Neural progenitor cell (in vitro differentiated cells): ENCODE data around the gene FGF2. TPM values are rescaled to one million over a fixed set of nuclear protein-coding genes. Genes with fewer than 3 reads are reported as not detected.
A peak's percentile ranks its signal among the peaks of the same experiment; 100 is the strongest.

Experiments used
- DNase-seq: peaks from one replicate; pipeline ENCODE4 v3.0.0-alpha.2; 2016; ENCODE audit warnings: low spot score
- H2AFZ ChIP-seq: fragments of 200-600 bp; sonication (generic); replicated peaks from 2 replicates; pipeline ENCODE4 v1.6.1; 2016; ENCODE audit warnings: antibody characterized with exemption
- H3F3A ChIP-seq: fragments of 200-600 bp; sonication (generic); 2 replicates; pipeline ENCODE4 v1.6.1; 2016; ENCODE audit warnings: antibody characterized with exemption, low read depth
- H3K27ac ChIP-seq: fragments of 200-600 bp; sonication (generic); 2 replicates; pipeline ENCODE4 v1.5.1; 2016; ENCODE audit warnings: mild to moderate bottlenecking
- H3K27me3 ChIP-seq: fragments of 200-600 bp; sonication (generic); 2 replicates; pipeline ENCODE4 v1.6.1; 2016; ENCODE audit warnings: mild to moderate bottlenecking, moderate library complexity
- H3K36me3 ChIP-seq: fragments of 200-600 bp; sonication (generic); 2 replicates; pipeline ENCODE4 v1.5.1; 2016
- H3K4me1 ChIP-seq: fragments of 200-600 bp; sonication (generic); 2 replicates; pipeline ENCODE4 v1.6.1; 2016; ENCODE audit warnings: mixed run types
- H3K4me2 ChIP-seq: fragments of 200-600 bp; sonication (generic); 2 replicates; pipeline ENCODE4 v1.6.1; 2016
- H3K4me3 ChIP-seq: fragments of 200-600 bp; sonication (generic); 2 replicates; pipeline ENCODE4 v1.5.1; 2016
- H3K79me2 ChIP-seq: fragments of 200-600 bp; sonication (generic); 2 replicates; pipeline ENCODE4 v1.6.1; 2016; ENCODE audit warnings: low read depth
- H3K9ac ChIP-seq: fragments of 200-600 bp; sonication (generic); 2 replicates; pipeline ENCODE4 v1.6.1; 2016
- H3K9me3 ChIP-seq: fragments of 200-600 bp; sonication (generic); 2 replicates; pipeline ENCODE4 v1.5.1; 2016; ENCODE audit warnings: low read depth
- H4K20me1 ChIP-seq: fragments of 200-600 bp; sonication (generic); 2 replicates; pipeline ENCODE4 v1.6.1; 2016; ENCODE audit warnings: low read depth
- H3K27ac Mint-ChIP-seq: 3 replicates; pipeline ENCODE4 v1.8.0; 2021; ENCODE audit warnings: mixed read lengths
- H3K27me3 Mint-ChIP-seq: 2 replicates; pipeline ENCODE4 v1.8.0; 2022; ENCODE audit warnings: low read depth, mild to moderate bottlenecking, inconsistent platforms, moderate library complexity, mixed read lengths; ENCODE audit not compliant: insufficient read depth
- H3K36me3 Mint-ChIP-seq: 3 replicates; pipeline ENCODE4 v1.8.0; 2021; ENCODE audit warnings: mixed read lengths
- H3K4me1 Mint-ChIP-seq: 3 replicates; pipeline ENCODE4 v1.8.0; 2021; ENCODE audit warnings: mixed read lengths
- H3K4me3 Mint-ChIP-seq: 3 replicates; pipeline ENCODE4 v1.8.0; 2021; ENCODE audit warnings: mild to moderate bottlenecking, moderate library complexity, mixed read lengths
- H3K9me3 Mint-ChIP-seq: 3 replicates; pipeline ENCODE4 v1.8.0; 2020; ENCODE audit warnings: mixed read lengths
- CTCF ChIP-seq: fragments of 200-600 bp; sonication (generic); IDR thresholded peaks from 2 replicates; pipeline ENCODE4 v1.5.1; 2017; ENCODE audit warnings: antibody characterized with exemption, mild to moderate bottlenecking
- EZH2 ChIP-seq: fragments of 200-600 bp; sonication (generic); IDR thresholded peaks from 2 replicates; pipeline ENCODE4 v1.6.1; 2017; ENCODE audit warnings: antibody characterized with exemption, mild to moderate bottlenecking, moderate library complexity
- EZH2phosphoT487 ChIP-seq: fragments of 200-600 bp; sonication (generic); IDR thresholded peaks from 2 replicates; pipeline ENCODE4 v1.6.1; 2017; ENCODE audit warnings: antibody characterized with exemption
- total RNA-seq: library from RNA; depleted of rRNA; stranded (reverse); fragments of >200 nt; gene quantifications from 2 replicates; pipeline ENCODE4 v1.2.3, GENCODE V29; 2015; ENCODE audit warnings: low replicate concordance

FGF2 gene
- total RNA-seq, 1 donor from 2014 or later = 43.8 TPM

DNA sequence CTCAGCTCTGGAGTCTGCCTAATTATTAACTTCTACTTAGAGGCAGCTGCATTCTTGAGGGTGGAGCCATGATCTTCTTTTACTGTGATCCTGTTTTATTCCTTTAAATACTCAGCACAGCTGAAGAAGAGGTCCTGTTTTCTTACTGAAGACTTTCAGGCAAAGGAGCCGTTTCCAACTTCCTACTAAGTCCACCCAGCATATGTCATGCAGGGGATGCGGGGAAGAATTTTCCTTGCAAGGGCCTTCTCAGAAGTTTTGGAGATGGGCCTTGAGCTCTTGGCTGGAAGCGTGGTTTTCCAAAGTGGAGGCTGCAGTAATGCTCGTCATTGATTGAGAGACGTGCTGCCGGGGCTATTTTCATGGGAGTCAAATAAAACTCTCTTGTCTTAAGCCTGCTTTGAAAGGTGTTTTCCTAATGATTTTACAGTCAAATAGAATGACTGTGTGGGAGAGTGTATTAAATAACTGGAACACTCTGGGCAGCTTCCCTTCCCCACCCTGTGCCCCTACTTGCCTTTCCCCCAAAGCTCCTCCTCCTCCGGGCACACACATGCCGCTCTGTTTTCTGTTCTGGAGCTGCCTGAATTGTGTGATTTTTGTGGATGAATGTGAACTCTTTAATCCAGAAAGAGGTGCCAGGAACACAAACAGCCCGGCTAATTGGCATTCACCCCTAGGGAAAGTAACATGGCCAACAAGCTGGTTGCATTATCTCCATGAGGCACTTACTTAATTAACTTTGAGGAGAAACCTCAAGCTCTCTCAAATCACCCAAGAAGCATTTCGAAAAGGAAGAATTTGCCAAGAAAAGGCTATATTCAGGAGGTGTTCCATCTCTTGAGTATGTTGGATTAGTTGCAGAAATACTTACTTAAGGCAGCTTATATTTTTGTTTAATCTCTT lies 28.1 kb downstream of the FGF2 start:
- Mint-ChIP-seq H3K27ac (no peak overlapping the region), H3K4me3 (no peak overlapping the region), H3K27me3 (no peaks in the 10 kb centered on the region), H3K36me3 (no peaks in the 10 kb centered on the region), H3K4me1 (no peaks in the 10 kb centered on the region), H3K9me3 (no peaks in the 10 kb centered on the region)
- no peaks in the 10 kb centered on the region for H3K27me3 ChIP-seq
- peak; percentile 17 for DNase-seq
- H2AFZ ChIP-seq = no peak overlapping the region
- no peaks in the 10 kb centered on the region for H3K36me3 ChIP-seq
- H3K4me3 ChIP-seq = no peak overlapping the region
- H3K9ac ChIP-seq = no peak overlapping the region
- H3K79me2 ChIP-seq = peaks cover 100% of the 10 kb centered on the region
- H3K4me1 ChIP-seq = peaks cover 67% of the 10 kb centered on the region
- peaks cover 73% of the 10 kb centered on the region for H4K20me1 ChIP-seq
- peak overlapping the region; percentile 43 for H3K4me2 ChIP-seq
- peak overlapping the region; percentile 42 for H3K27ac ChIP-seq
- TF ChIP-seq CTCF = no peak
- TF ChIP-seq EZH2phosphoT487 = no peak
- no peak for TF ChIP-seq EZH2
- no peaks in the 10 kb centered on the region for H3K9me3 ChIP-seq
- H3F3A ChIP-seq = peaks cover 21% of the 10 kb centered on the region

GRCh38 chr4:122855353-122855890 lies 28.8 kb downstream of the FGF2 start:
- no peaks in the 10 kb centered on the region for H3K36me3 ChIP-seq
- peaks cover 21% of the 10 kb centered on the region for H3F3A ChIP-seq
- H3K9me3 ChIP-seq = no peaks in the 10 kb centered on the region
- no peaks in the 10 kb centered on the region for H3K27me3 ChIP-seq
- H3K4me1 ChIP-seq = peaks cover 62% of the 10 kb centered on the region
- H3K9ac ChIP-seq = no peak overlapping the region
- Mint-ChIP-seq H3K27ac (no peak overlapping the region), H3K36me3 (no peaks in the 10 kb centered on the region), H3K4me1 (no peaks in the 10 kb centered on the region), H3K4me3 (no peak overlapping the region), H3K9me3 (no peaks in the 10 kb centered on the region), H3K27me3 (no peaks in the 10 kb centered on the region)
- TF ChIP-seq EZH2 = no peak
- no peak for TF ChIP-seq EZH2phosphoT487
- no peak for TF ChIP-seq CTCF
- H3K4me3 ChIP-seq = no peak overlapping the region
- H2AFZ ChIP-seq = no peak overlapping the region
- H3K4me2 ChIP-seq = peak overlapping the region; percentile 43
- no peak for DNase-seq
- H3K27ac ChIP-seq = peak overlapping the region; percentile 42
- H3K79me2 ChIP-seq = peaks cover 100% of the 10 kb centered on the region
- H4K20me1 ChIP-seq = peaks cover 68% of the 10 kb centered on the region

GRCh38 chr4:122857160-122857559 lies 30.5 kb downstream of the FGF2 start:
- H3K27me3 ChIP-seq = no peaks in the 10 kb centered on the region
- no peaks in the 10 kb centered on the region for H3K9me3 ChIP-seq
- no peak for DNase-seq
- no peak overlapping the region for H2AFZ ChIP-seq
- H3K27ac Mint-ChIP-seq = no peak overlapping the region
- H3K4me3 Mint-ChIP-seq = no peak overlapping the region
- H3K4me1 Mint-ChIP-seq = no peaks in the 10 kb centered on the region
- peak overlapping the region; percentile 4 for H3K4me2 ChIP-seq
- peaks cover 100% of the 10 kb centered on the region for H3K79me2 ChIP-seq
- TF ChIP-seq CTCF (no peak), EZH2 (no peak), EZH2phosphoT487 (no peak)
- peaks cover 69% of the 10 kb centered on the region for H4K20me1 ChIP-seq
- no peak overlapping the region for H3K9ac ChIP-seq
- no peaks in the 10 kb centered on the region for H3K36me3 Mint-ChIP-seq
- H3K36me3 ChIP-seq = no peaks in the 10 kb centered on the region
- H3K27ac ChIP-seq = peak overlapping the region; percentile 46
- no peaks in the 10 kb centered on the region for H3K27me3 Mint-ChIP-seq
- H3K9me3 Mint-ChIP-seq = no peaks in the 10 kb centered on the region
- H3F3A ChIP-seq = peaks cover 21% of the 10 kb centered on the region
- peaks cover 65% of the 10 kb centered on the region for H3K4me1 ChIP-seq
- H3K4me3 ChIP-seq = no peak overlapping the region
